ENCODE data around the gene SDR42E2.

DNA sequence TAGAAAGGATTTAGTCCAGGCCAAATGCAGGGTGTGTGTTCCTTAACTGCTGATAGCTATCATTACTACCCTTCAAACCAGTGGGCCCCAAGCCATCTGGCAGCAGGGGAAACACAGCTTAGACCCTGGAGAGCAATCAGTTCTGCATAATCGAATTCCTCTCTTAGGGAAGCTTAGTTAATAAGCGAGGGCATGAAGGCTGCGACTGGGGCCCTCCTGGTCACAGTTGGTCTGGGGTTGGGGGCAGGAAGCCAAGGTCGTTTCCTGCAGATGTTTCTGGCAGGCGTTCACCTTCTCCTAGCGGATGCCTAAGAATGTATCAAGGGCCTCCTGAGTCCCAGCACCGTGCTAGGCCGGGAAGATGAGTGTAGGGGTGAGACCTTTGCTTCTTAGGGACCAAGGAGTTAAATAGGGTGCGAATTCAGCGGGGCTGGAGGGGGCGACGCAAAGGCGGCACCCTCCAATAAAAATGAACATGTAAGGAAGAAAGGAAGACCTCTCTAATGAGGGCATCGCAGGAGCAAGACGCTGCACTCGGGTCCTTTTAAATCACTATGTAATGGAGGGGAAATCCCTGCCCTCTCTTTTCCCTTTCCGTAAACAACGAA, 27.3 kb downstream of the SDR42E2 start:
- TF ChIP-seq CTCF (conservative IDR thresholded peaks at IDR 0.05 in 1 of 2, IDR thresholded peaks at IDR 0.05 in 1 of 2; ENCODE audit: extremely low read depth in 1 of 2, insufficient read depth in 1 of 2, low read depth in 1 of 2, low read length in 2 of 2) = no peak
- TF ChIP-seq EZH2 (IDR thresholded peaks at IDR 0.05; ENCODE audit: borderline replicate concordance, low read length) = no peak
